Measurements from ENCODE around the gene RHOD. TPM values are rescaled to one million over a fixed set of nuclear protein-coding genes. Genes with fewer than 3 reads are reported as not detected.
A peak's percentile ranks its signal among the peaks of the same experiment; 100 is the strongest.

RHOD gene
- polyA plus RNA-seq, 1 experiment = 12.9 TPM

GRCh38 chr11:67014343-67014742 lies 42.3 kb upstream of the RHOD start:
- ChIA-PET POLR2A (no interaction called here), CTCF (no interaction called here)
- Histone ChIP-seq H3K27me3 (ENCODE audit: control insufficient read depth, insufficient read depth, low read length) (no peaks in the 10 kb centered on the region), H3K4me3 (ENCODE audit: low read depth, low read length) (no peak overlapping the region), H3K27ac (ENCODE audit: low read depth, low read length) (no peak overlapping the region), H3K9me3 (ENCODE audit: control insufficient read depth, insufficient read depth, low read length) (no peaks in the 10 kb centered on the region; the same call in 1 of the 2 replicates)
- no peak for TF ChIP-seq CTCF (IDR thresholded peaks at IDR 0.05; ENCODE audit: low read depth, low read length)
- DNase-seq (ENCODE audit: low read depth, low spot score) = no peak

GRCh38 chr11:67015048-67015447 lies 41.6 kb upstream of the RHOD start:
- Histone ChIP-seq H3K4me3 (ENCODE audit: low read depth, low read length) (no peak overlapping the region), H3K27ac (ENCODE audit: low read depth, low read length) (no peak overlapping the region), H3K9me3 (ENCODE audit: control insufficient read depth, insufficient read depth, low read length) (no peaks in the 10 kb centered on the region; the same call in 1 of the 2 replicates), H3K27me3 (ENCODE audit: control insufficient read depth, insufficient read depth, low read length) (no peaks in the 10 kb centered on the region)
- ChIA-PET POLR2A (no interaction called here), CTCF (no interaction called here)
- DNase-seq (ENCODE audit: low read depth, low spot score) = no peak
- TF ChIP-seq CTCF (IDR thresholded peaks at IDR 0.05; ENCODE audit: low read depth, low read length) = no peak

GRCh38 chr11:67016550-67016949 lies 40.1 kb upstream of the RHOD start:
- no peak overlapping the region for H3K27ac ChIP-seq (ENCODE audit: low read depth, low read length)
- DNase-seq (ENCODE audit: low read depth, low spot score) = no peak
- no peaks in the 10 kb centered on the region for H3K27me3 ChIP-seq (ENCODE audit: control insufficient read depth, insufficient read depth, low read length)
- CTCF ChIA-PET = no interaction called here
- POLR2A ChIA-PET = no interaction called here
- no peak for TF ChIP-seq CTCF (IDR thresholded peaks at IDR 0.05; ENCODE audit: low read depth, low read length)
- no peak overlapping the region for H3K4me3 ChIP-seq (ENCODE audit: low read depth, low read length)
- no peaks in the 10 kb centered on the region; the same call in 1 of the 2 replicates for H3K9me3 ChIP-seq (ENCODE audit: control insufficient read depth, insufficient read depth, low read length)

- no peak for DNase-seq (ENCODE audit: low read depth, low spot score)
- TF ChIP-seq CTCF (IDR thresholded peaks at IDR 0.05; ENCODE audit: low read depth, low read length) = no peak
- CTCF ChIA-PET = interaction anchor here (0.6 to 2.2 kb wide), 8 partner anchors 10 to 278 kb away, joined by 3 to 8 read pairs (median 4); no protein-coding TSS in a partner anchor
- Histone ChIP-seq H3K4me3 (ENCODE audit: low read depth, low read length) (no peak overlapping the region), H3K9me3 (ENCODE audit: control insufficient read depth, insufficient read depth, low read length) (no peaks in the 10 kb centered on the region; the same call in 1 of the 2 replicates), H3K27ac (ENCODE audit: low read depth, low read length) (no peak overlapping the region), H3K27me3 (ENCODE audit: control insufficient read depth, insufficient read depth, low read length) (peaks cover 2% of the 10 kb centered on the region)
- POLR2A ChIA-PET = no interaction called here
Observed at GRCh38 chr11:67020949-67021348, 35.7 kb upstream of the RHOD start.

GRCh38 chr11:67022341-67022933 lies 34.2 kb upstream of the RHOD start:
- ChIA-PET POLR2A (interaction anchor here (1.0 to 1.3 kb wide), 2 partner anchors 10 to 64 kb away, joined by 4 read pairs; partner anchors contain the start of gene PC), CTCF (interaction anchor here (0.6 to 2.2 kb wide), 6 partner anchors 12 to 328 kb away, joined by 3 to 8 read pairs (median 4); no protein-coding TSS in a partner anchor)
- Histone ChIP-seq H3K27ac (ENCODE audit: low read depth, low read length) (no peak overlapping the region), H3K27me3 (ENCODE audit: control insufficient read depth, insufficient read depth, low read length) (peaks cover 2% of the 10 kb centered on the region), H3K9me3 (ENCODE audit: control insufficient read depth, insufficient read depth, low read length) (no peaks in the 10 kb centered on the region; the same call in 1 of the 2 replicates), H3K4me3 (ENCODE audit: low read depth, low read length) (peak overlapping the region; percentile 52)
- DNase-seq (ENCODE audit: low read depth, low spot score) = peak; percentile 15
- TF ChIP-seq CTCF (IDR thresholded peaks at IDR 0.05; ENCODE audit: low read depth, low read length) = no peak

All from AG04450 (cell line).